GM21515 (cell line): ENCODE data around the gene MARCHF11.

ENCODE experiments used
- ATAC-seq: cut with Tn5 transposase; IDR thresholded peaks from one replicate; pipeline ENCODE4 v1.9.1; 2021; ENCODE audit not compliant: unreplicated experiment

The MARCHF11 gene

GRCh38 chr5:16179511-16179935 lies at the start of gene MARCHF11:
MARCHF11 (minus strand) TSS chr5:16179791; CDS start chr5:16179575, 216 bp downstream.
- ATAC-seq, result no peak

GRCh38 chr5:16225927-16226326 lies 46.3 kb upstream of the MARCHF11 start:
- ATAC-seq, result no peak

GRCh38 chr5:16192311-16192710 lies 12.7 kb upstream of the MARCHF11 start:
- ATAC-seq, result no peak

- no peak for ATAC-seq
Measured at GRCh38 chr5:16180789-16181082, 1.1 kb upstream of the MARCHF11 start.

- ATAC-seq, result no peak
Measured at GRCh38 chr5:16179936-16180788, 571 bp upstream of the MARCHF11 start.

GRCh38 chr5:16178745-16179372 lies 732 bp downstream of the MARCHF11 start:
- no peak for ATAC-seq

GRCh38 chr5:16169550-16169949 lies 10.0 kb downstream of the MARCHF11 start:
- no peak for ATAC-seq

- peak; percentile 93 for ATAC-seq
Measured at GRCh38 chr5:16160706-16161105, 18.9 kb downstream of the MARCHF11 start.

- no peak for ATAC-seq
Measured at GRCh38 chr5:16159636-16160035, 20.0 kb downstream of the MARCHF11 start.

GRCh38 chr5:16156152-16156551 lies 23.4 kb downstream of the MARCHF11 start:
- no peak for ATAC-seq

- ATAC-seq, result no peak
Measured at GRCh38 chr5:16152601-16153568, 26.7 kb downstream of the MARCHF11 start.

GRCh38 chr5:16149621-16150020 lies 30.0 kb downstream of the MARCHF11 start:
- ATAC-seq, result no peak

- no peak for ATAC-seq
Measured at GRCh38 chr5:16147179-16147900, 32.3 kb downstream of the MARCHF11 start.

GRCh38 chr5:16144416-16144815 lies 35.2 kb downstream of the MARCHF11 start:
- ATAC-seq, result no peak

- ATAC-seq, result no peak
Measured at GRCh38 chr5:16143361-16144049, 36.1 kb downstream of the MARCHF11 start.

GRCh38 chr5:16140944-16141343 lies 38.6 kb downstream of the MARCHF11 start:
- ATAC-seq, result no peak

GRCh38 chr5:16140417-16140816 lies 39.2 kb downstream of the MARCHF11 start:
- ATAC-seq, result no peak

- ATAC-seq, result no peak
Measured at GRCh38 chr5:16137177-16137576, 42.4 kb downstream of the MARCHF11 start.

GRCh38 chr5:16135506-16135905 lies 44.1 kb downstream of the MARCHF11 start:
- ATAC-seq, result no peak

GRCh38 chr5:16135003-16135402 lies 44.6 kb downstream of the MARCHF11 start:
- ATAC-seq, result no peak
